Smooth muscle cell (in vitro differentiated cells): ENCODE data around the gene SFXN3. TPM values are rescaled to one million over a fixed set of nuclear protein-coding genes. Genes with fewer than 3 reads are reported as not detected.
A peak's percentile ranks its signal among the peaks of the same experiment; 100 is the strongest.

Experiments used
- DNase-seq: peaks from one replicate; lab custom pipeline; 2025; ENCODE audit not compliant: unreplicated experiment; lab: John Stamatoyannopoulos, UW
- H2AFZ ChIP-seq: fragments of 200-600 bp; sonication (generic); 2 replicates; pipeline ENCODE4 v1.6.0; 2016; ENCODE audit warnings: antibody characterized with exemption, low read depth, mild to moderate bottlenecking
- H3F3A ChIP-seq: fragments of 200-600 bp; sonication (generic); 2 replicates; pipeline ENCODE4 v1.6.0; 2017; ENCODE audit warnings: antibody characterized with exemption, low read depth
- H3K27ac ChIP-seq: fragments of 200-600 bp; sonication (generic); 2 replicates; pipeline ENCODE4 v1.5.1; 2016; ENCODE audit warnings: low read depth, mild to moderate bottlenecking
- H3K27me3 ChIP-seq: fragments of 200-600 bp; sonication (generic); 2 replicates; pipeline ENCODE4 v1.6.1; 2016; ENCODE audit warnings: low read depth, mild to moderate bottlenecking
- H3K36me3 ChIP-seq: fragments of 200-600 bp; sonication (generic); 2 replicates; pipeline ENCODE4 v1.5.1; 2016; ENCODE audit warnings: low read depth
- H3K4me1 ChIP-seq: fragments of 200-600 bp; sonication (generic); 2 replicates; pipeline ENCODE4 v1.5.1; 2016; ENCODE audit warnings: low read depth
- H3K4me2 ChIP-seq: fragments of 200-600 bp; sonication (generic); 2 replicates; pipeline ENCODE4 v1.6.0; 2016; ENCODE audit warnings: mild to moderate bottlenecking
- H3K4me3 ChIP-seq: fragments of 200-600 bp; sonication (generic); 2 replicates; pipeline ENCODE4 v1.5.1; 2016; ENCODE audit warnings: mild to moderate bottlenecking
- H3K79me2 ChIP-seq: fragments of 200-600 bp; sonication (generic); 2 replicates; pipeline ENCODE4 v1.6.0; 2016; ENCODE audit warnings: low read depth, mild to moderate bottlenecking
- H3K9ac ChIP-seq: fragments of 200-600 bp; sonication (generic); 2 replicates; pipeline ENCODE4 v1.6.0; 2016; ENCODE audit warnings: low read depth
- H3K9me3 ChIP-seq: fragments of 200-600 bp; sonication (generic); replicated peaks from 2 replicates; pipeline ENCODE4 v1.5.1; 2016; ENCODE audit warnings: low read depth
- H4K20me1 ChIP-seq: fragments of 200-600 bp; sonication (generic); 2 replicates; pipeline ENCODE4 v1.6.0; 2016; ENCODE audit warnings: low read depth
- CTCF ChIP-seq: fragments of 200-600 bp; sonication (generic); IDR thresholded peaks from 2 replicates; pipeline ENCODE4 v1.5.1; 2017; ENCODE audit warnings: borderline replicate concordance, mild to moderate bottlenecking, antibody characterized with exemption; ENCODE audit not compliant: insufficient read depth, poor library complexity, severe bottlenecking
- WGBS: methylation state at CpG from one replicate; pipeline ENCODE4 v1.1.7; 2016; ENCODE audit warnings: low lambda C conversion rate; 5-methylcytosine and 5-hydroxymethylcytosine counted together
- polyA plus RNA-seq: library from polyadenylated mRNA; unstranded; fragments of >200 nt; fragmentation: Nextera tagmentation; extraction: Ambion mirVana; gene quantifications from 2 replicates; pipeline ENCODE4 v1.2.1, GENCODE V29; 2016
- total RNA-seq: library from RNA; depleted of rRNA; stranded (reverse); fragments of >200 nt; gene quantifications from 2 replicates; pipeline ENCODE4 v1.2.3, GENCODE V29; 2014

The SFXN3 gene
- total and polyA plus RNA-seq, 2 experiments from 2014 or later: 79.1 to 92.1 TPM

- Histone ChIP-seq H3K4me1 (peaks cover 27% of the 10 kb centered on the region), H3K36me3 (no peaks in the 10 kb centered on the region), H2AFZ (peak overlapping the region; percentile 1), H3K9ac (peak overlapping the region; percentile 98), H4K20me1 (peaks cover 21% of the 10 kb centered on the region), H3K9me3 (no peaks in the 10 kb centered on the region), H3K79me2 (peaks cover 36% of the 10 kb centered on the region), H3K4me3 (peak overlapping the region; percentile 81), H3K27me3 (no peaks in the 10 kb centered on the region), H3K4me2 (peak overlapping the region; percentile 93), H3K27ac (peak overlapping the region; percentile 97), H3F3A (peaks cover 28% of the 10 kb centered on the region)
- no peak for TF ChIP-seq CTCF
- 3% methylated on average over 25 of the region's 25 CpGs for WGBS
- peak; percentile 70 for DNase-seq
Observed at GRCh38 chr10:100998183-100998990, 32.6 kb upstream of the SFXN3 start.

DNA sequence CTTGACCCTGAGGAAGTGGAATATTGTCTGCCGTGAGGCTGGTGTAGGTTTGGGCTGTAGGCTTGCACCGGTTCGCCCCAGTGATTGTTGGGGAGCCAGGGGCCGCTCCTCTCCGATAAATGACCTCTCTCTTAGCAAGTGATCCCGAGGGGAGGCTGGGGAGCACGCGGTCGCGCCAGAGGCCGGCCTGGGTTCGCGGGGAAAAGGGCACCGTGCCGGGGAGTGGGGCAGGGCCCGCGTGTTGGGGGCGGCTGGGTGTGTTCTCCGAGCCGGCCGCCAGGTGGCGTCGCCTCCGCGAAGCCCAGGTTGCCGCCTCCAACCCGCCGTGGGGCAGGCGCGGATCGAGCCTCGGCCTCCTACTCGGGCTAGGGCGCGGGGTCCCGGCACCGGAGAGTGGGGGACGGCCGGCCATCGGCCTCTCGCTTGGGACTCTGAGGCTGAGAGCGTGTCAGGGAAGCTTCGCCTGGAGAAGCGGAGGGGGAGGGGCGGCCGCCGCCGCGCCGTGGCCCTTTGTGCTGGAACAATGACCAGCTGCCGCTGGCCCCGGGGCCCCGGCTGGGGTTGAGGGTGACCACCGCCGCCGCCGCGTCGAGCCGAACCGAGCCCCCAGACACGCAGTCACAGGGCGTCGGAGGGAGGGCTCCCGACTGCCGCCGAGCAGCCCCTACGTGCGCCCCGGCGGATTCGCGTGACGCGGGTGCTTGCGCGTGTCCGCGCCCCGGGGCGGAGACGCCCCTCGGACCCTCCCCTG, 31.9 kb upstream of the SFXN3 start:
- Histone ChIP-seq H3K27ac (peak overlapping the region; percentile 97), H3K4me2 (peak overlapping the region; percentile 93), H2AFZ (peak overlapping the region; percentile 71), H3K27me3 (no peaks in the 10 kb centered on the region), H3F3A (peaks cover 24% of the 10 kb centered on the region), H3K4me1 (peaks cover 27% of the 10 kb centered on the region), H3K9ac (peak overlapping the region; percentile 98), H3K36me3 (no peaks in the 10 kb centered on the region), H3K79me2 (peaks cover 40% of the 10 kb centered on the region), H4K20me1 (peaks cover 28% of the 10 kb centered on the region), H3K4me3 (peak overlapping the region; percentile 81), H3K9me3 (no peaks in the 10 kb centered on the region)
- DNase-seq: peak; percentile 65
- 3% methylated on average over 39 of the region's 83 CpGs for WGBS
- TF ChIP-seq CTCF: peak; percentile 93

- 3% methylated on average over 3 of the region's 44 CpGs for WGBS
- Histone ChIP-seq H3K27me3 (no peaks in the 10 kb centered on the region), H3F3A (peaks cover 21% of the 10 kb centered on the region), H3K36me3 (no peaks in the 10 kb centered on the region), H3K79me2 (peaks cover 40% of the 10 kb centered on the region), H3K9ac (peak within 1 kb of the TSS; percentile 98), H2AFZ (peak within 1 kb of the TSS; percentile 71), H3K4me3 (peak within 1 kb of the TSS; percentile 81), H3K27ac (peak within 1 kb of the TSS; percentile 97), H4K20me1 (peaks cover 33% of the 10 kb centered on the region), H3K4me1 (peaks cover 27% of the 10 kb centered on the region), H3K4me2 (peak within 1 kb of the TSS; percentile 93), H3K9me3 (no peaks in the 10 kb centered on the region)
- no peak for DNase-seq
- no peak for TF ChIP-seq CTCF
Observed at GRCh38 chr10:100999742-101000126, 31.3 kb upstream of the SFXN3 start, which contains the start of gene LZTS2. Gene LZTS2, plus strand, starts transcription at chr10:100999808. Its CDS starts 2,731 bp downstream, at chr10:101002539.
